ENCODE results near the gene CREB3L2. TPM values are rescaled to one million over a fixed set of nuclear protein-coding genes. Genes with fewer than 3 reads are reported as not detected.

Gene CREB3L2
- polyA plus RNA-seq, 3 donors = 6.9 to 12.9 (median 11.9) TPM

DNA sequence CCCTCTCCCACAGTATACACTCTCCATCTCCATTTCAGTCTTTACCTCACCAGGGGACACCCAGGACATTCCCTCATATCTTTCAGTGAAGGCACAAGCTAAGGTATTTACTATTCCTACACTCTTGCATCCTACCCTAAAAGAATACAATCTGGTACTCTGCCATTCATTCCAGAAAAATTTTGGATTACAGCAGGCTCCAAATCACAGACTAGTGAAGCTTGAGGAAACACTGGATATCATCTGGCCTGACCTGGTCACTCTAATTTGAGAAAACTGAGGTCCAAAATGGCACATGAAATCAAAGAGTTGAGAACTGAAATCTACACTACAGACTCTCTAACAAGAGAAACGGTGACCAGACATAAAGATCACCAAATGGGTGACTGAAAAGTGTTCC, 61.7 kb downstream of the CREB3L2 start:
- H3K27me3 Mint-ChIP-seq (ENCODE audit: low read depth in 3 of 3) = no peaks in the 10 kb centered on the region
- Histone ChIP-seq H3K4me3 (replicated peaks in 1 of 3; ENCODE audit: low read depth in 2 of 3, low read length in 3 of 3) (no peak overlapping the region), H3K9me3 (replicated peaks in 1 of 2; ENCODE audit: control insufficient read depth in 1 of 2, insufficient read depth in 1 of 2, low read length in 2 of 2) (no peaks in the 10 kb centered on the region), H3K9ac (ENCODE audit: insufficient read depth, low read length, poor library complexity, severe bottlenecking) (no peak overlapping the region), H3K27me3 (ENCODE audit: control insufficient read depth in 2 of 2, insufficient read depth in 2 of 2, low read length in 2 of 2) (no peaks in the 10 kb centered on the region), H4K20me1 (ENCODE audit: insufficient read depth, low read length) (no peaks in the 10 kb centered on the region), H3K4me1 (ENCODE audit: control insufficient read depth in 1 of 2, insufficient read depth in 2 of 2, low read length in 2 of 2) (peaks cover 14 to 20% of the 10 kb centered on the region in 2 donors), H3K4me2 (replicated peaks; ENCODE audit: extremely low read depth, low read length, poor library complexity, severe bottlenecking) (no peak overlapping the region), H3K36me3 (replicated peaks in 1 of 2; ENCODE audit: control insufficient read depth in 1 of 2, insufficient read depth in 2 of 2, low read length in 2 of 2) (no peaks in the 10 kb centered on the region), H3K79me2 (ENCODE audit: insufficient read depth, low read length) (peaks cover 62% of the 10 kb centered on the region), H3K27ac (ENCODE audit: low read depth in 1 of 2, low read length in 2 of 2) (no peak overlapping the region), H2AFZ (ENCODE audit: insufficient read depth, low read depth, low read length, poor library complexity, severe bottlenecking) (no peak overlapping the region)
- H3K4me3 Mint-ChIP-seq = no peak overlapping the region
- DNase-seq = no peak
- peaks cover 11 to 13% of the 10 kb centered on the region in 2 donors for H3K36me3 Mint-ChIP-seq
- 100% methylated on average over 1 of the region's 1 CpG for WGBS (ENCODE audit: insufficient coverage)
- intact Hi-C loops (cut with micrococcal nuclease) = loop anchor here in 1 of 2 donors (10.0 kb wide), 1 partner anchor 65 kb away; the partner anchor contains the start of gene CREB3L2
- TF ChIP-seq, protein P1, sequence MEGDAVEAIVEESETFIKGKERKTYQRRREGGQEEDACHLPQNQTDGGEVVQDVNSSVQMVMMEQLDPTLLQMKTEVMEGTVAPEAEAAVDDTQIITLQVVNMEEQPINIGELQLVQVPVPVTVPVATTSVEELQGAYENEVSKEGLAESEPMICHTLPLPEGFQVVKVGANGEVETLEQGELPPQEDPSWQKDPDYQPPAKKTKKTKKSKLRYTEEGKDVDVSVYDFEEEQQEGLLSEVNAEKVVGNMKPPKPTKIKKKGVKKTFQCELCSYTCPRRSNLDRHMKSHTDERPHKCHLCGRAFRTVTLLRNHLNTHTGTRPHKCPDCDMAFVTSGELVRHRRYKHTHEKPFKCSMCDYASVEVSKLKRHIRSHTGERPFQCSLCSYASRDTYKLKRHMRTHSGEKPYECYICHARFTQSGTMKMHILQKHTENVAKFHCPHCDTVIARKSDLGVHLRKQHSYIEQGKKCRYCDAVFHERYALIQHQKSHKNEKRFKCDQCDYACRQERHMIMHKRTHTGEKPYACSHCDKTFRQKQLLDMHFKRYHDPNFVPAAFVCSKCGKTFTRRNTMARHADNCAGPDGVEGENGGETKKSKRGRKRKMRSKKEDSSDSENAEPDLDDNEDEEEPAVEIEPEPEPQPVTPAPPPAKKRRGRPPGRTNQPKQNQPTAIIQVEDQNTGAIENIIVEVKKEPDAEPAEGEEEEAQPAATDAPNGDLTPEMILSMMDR (IDR thresholded peaks at IDR 0.05) = no peak
- H3K9me3 Mint-ChIP-seq = no peaks in the 10 kb centered on the region
- H3K27ac Mint-ChIP-seq = no peak overlapping the region
- peaks cover 29% of the 10 kb centered on the region for H3K4me1 Mint-ChIP-seq

DNA sequence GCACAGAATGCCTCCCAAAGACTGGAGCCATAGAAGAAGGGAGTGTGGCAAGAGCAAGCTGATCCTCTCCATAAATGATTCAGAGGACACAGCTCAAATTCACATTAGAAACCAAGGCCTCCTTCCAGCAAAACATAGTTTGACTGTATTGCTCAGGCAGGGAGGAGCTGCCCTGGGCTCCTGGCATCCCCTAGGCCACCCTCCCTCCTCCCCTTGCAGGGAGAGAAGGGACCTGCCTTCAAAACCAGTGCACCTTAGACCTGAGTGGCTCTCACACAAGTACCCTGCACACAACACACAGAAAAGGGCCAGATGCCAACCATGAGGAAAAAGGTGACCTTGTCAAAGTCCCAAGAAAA, 64.7 kb downstream of the CREB3L2 start:
- Mint-ChIP-seq H3K9me3 (no peaks in the 10 kb centered on the region), H3K27me3 (ENCODE audit: low read depth in 3 of 3) (no peaks in the 10 kb centered on the region), H3K27ac (peak overlapping the region in 2 of 7 donors; percentile 33 to 81), H3K4me1 (peaks cover 46% of the 10 kb centered on the region), H3K36me3 (peaks cover 11 to 13% of the 10 kb centered on the region in 2 donors), H3K4me3 (no peak overlapping the region)
- Histone ChIP-seq H3K4me3 (replicated peaks in 1 of 3; ENCODE audit: low read depth in 2 of 3, low read length in 3 of 3) (no peak overlapping the region), H4K20me1 (ENCODE audit: insufficient read depth, low read length) (no peaks in the 10 kb centered on the region), H3K4me2 (replicated peaks; ENCODE audit: extremely low read depth, low read length, poor library complexity, severe bottlenecking) (no peak overlapping the region), H3K9ac (ENCODE audit: insufficient read depth, low read length, poor library complexity, severe bottlenecking) (no peak overlapping the region), H2AFZ (ENCODE audit: insufficient read depth, low read depth, low read length, poor library complexity, severe bottlenecking) (peak overlapping the region; percentile 72), H3K27me3 (ENCODE audit: control insufficient read depth in 2 of 2, insufficient read depth in 2 of 2, low read length in 2 of 2) (no peaks in the 10 kb centered on the region), H3K36me3 (replicated peaks in 1 of 2; ENCODE audit: control insufficient read depth in 1 of 2, insufficient read depth in 2 of 2, low read length in 2 of 2) (no peaks in the 10 kb centered on the region), H3K4me1 (ENCODE audit: control insufficient read depth in 1 of 2, insufficient read depth in 2 of 2, low read length in 2 of 2) (peaks cover 43 to 50% of the 10 kb centered on the region in 2 donors), H3K9me3 (replicated peaks in 1 of 2; ENCODE audit: control insufficient read depth in 1 of 2, insufficient read depth in 1 of 2, low read length in 2 of 2) (no peaks in the 10 kb centered on the region), H3K27ac (ENCODE audit: low read depth in 1 of 2, low read length in 2 of 2) (peak overlapping the region in 1 of 2 donors; percentile 93), H3K79me2 (ENCODE audit: insufficient read depth, low read length) (peaks cover 83% of the 10 kb centered on the region)
- intact Hi-C loops (cut with micrococcal nuclease) = no loop called here
- no peak for DNase-seq
- TF ChIP-seq, protein P1 (IDR thresholded peaks at IDR 0.05) = no peak

Data from CD14-positive monocyte (primary cell).